ENCODE data around the gene PDE4B. TPM values are rescaled to one million over a fixed set of nuclear protein-coding genes. Genes with fewer than 3 reads are reported as not detected.

The PDE4B gene
- total RNA-seq, 2 experiments from 2014 or later = 2.4 to 3.1 TPM

GRCh38 chr1:65990161-65990560 lies 197.5 kb downstream of the PDE4B start:
- no peaks in the 10 kb centered on the region for H3K9me3 ChIP-seq (ENCODE audit: low read length)
- intact Hi-C loops (cut with micrococcal nuclease; ENCODE audit: unreplicated experiment) = no loop called here
- BruUV-seq (replicated peaks) = no TSS peak
- ChIA-PET CTCF (ENCODE audit: unreplicated experiment) (no interaction called here), POLR2A (interaction anchor here (0.9 kb wide), 1 partner anchor 15 kb away, joined by 3 read pairs; no protein-coding TSS in a partner anchor)
- no peak overlapping the region for H3K27ac ChIP-seq (ENCODE audit: low read depth, low read length, poor library complexity, severe bottlenecking)
- H3K79me2 ChIP-seq (ENCODE audit: insufficient read depth, low read depth, low read length) = no peaks in the 10 kb centered on the region
- H2AFZ ChIP-seq (ENCODE audit: low read length) = no peak overlapping the region
- H3K36me3 ChIP-seq (ENCODE audit: insufficient read depth, low read length) = no peaks in the 10 kb centered on the region
- no peaks in the 10 kb centered on the region for H4K20me1 ChIP-seq (ENCODE audit: insufficient read depth, low read length)
- H3K9me2 ChIP-seq (ENCODE audit: insufficient read depth, low read length) = no peaks in the 10 kb centered on the region
- no peak overlapping the region for H3K4me3 ChIP-seq (ENCODE audit: low read depth, low read length, poor library complexity, severe bottlenecking)
- no peak for DNase-seq (ENCODE audit: low spot score)
- H3K4me1 ChIP-seq (ENCODE audit: insufficient read depth, low read length, poor library complexity, severe bottlenecking) = no peaks in the 10 kb centered on the region
- no peak for TF ChIP-seq EZH2phosphoT487 (IDR thresholded peaks at IDR 0.05; ENCODE audit: borderline replicate concordance, low read depth, low read length)
- TF ChIP-seq, protein P1, sequence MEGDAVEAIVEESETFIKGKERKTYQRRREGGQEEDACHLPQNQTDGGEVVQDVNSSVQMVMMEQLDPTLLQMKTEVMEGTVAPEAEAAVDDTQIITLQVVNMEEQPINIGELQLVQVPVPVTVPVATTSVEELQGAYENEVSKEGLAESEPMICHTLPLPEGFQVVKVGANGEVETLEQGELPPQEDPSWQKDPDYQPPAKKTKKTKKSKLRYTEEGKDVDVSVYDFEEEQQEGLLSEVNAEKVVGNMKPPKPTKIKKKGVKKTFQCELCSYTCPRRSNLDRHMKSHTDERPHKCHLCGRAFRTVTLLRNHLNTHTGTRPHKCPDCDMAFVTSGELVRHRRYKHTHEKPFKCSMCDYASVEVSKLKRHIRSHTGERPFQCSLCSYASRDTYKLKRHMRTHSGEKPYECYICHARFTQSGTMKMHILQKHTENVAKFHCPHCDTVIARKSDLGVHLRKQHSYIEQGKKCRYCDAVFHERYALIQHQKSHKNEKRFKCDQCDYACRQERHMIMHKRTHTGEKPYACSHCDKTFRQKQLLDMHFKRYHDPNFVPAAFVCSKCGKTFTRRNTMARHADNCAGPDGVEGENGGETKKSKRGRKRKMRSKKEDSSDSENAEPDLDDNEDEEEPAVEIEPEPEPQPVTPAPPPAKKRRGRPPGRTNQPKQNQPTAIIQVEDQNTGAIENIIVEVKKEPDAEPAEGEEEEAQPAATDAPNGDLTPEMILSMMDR (conservative IDR thresholded peaks at IDR 0.05; ENCODE audit: low read length) = no peak
- H3K4me2 ChIP-seq (ENCODE audit: low read length) = no peak overlapping the region

- TF ChIP-seq, protein P1 (conservative IDR thresholded peaks at IDR 0.05; ENCODE audit: low read length) = no peak
- no peak for TF ChIP-seq EZH2phosphoT487 (IDR thresholded peaks at IDR 0.05; ENCODE audit: borderline replicate concordance, low read depth, low read length)
- Histone ChIP-seq H4K20me1 (ENCODE audit: insufficient read depth, low read length) (no peaks in the 10 kb centered on the region), H3K4me2 (ENCODE audit: low read length) (no peak overlapping the region), H3K9me3 (ENCODE audit: low read length) (no peaks in the 10 kb centered on the region), H3K4me1 (ENCODE audit: insufficient read depth, low read length, poor library complexity, severe bottlenecking) (no peaks in the 10 kb centered on the region), H3K9me2 (ENCODE audit: insufficient read depth, low read length) (no peaks in the 10 kb centered on the region), H3K36me3 (ENCODE audit: insufficient read depth, low read length) (no peaks in the 10 kb centered on the region), H3K27ac (ENCODE audit: low read depth, low read length, poor library complexity, severe bottlenecking) (no peak overlapping the region), H3K4me3 (ENCODE audit: low read depth, low read length, poor library complexity, severe bottlenecking) (no peak overlapping the region), H3K79me2 (ENCODE audit: insufficient read depth, low read depth, low read length) (no peaks in the 10 kb centered on the region), H2AFZ (ENCODE audit: low read length) (no peak overlapping the region)
- intact Hi-C loops (cut with micrococcal nuclease; ENCODE audit: unreplicated experiment) = no loop called here
- DNase-seq (ENCODE audit: low spot score) = no peak
- no TSS peak for BruUV-seq (replicated peaks)
- ChIA-PET POLR2A (no interaction called here), CTCF (ENCODE audit: unreplicated experiment) (no interaction called here)
Measured at GRCh38 chr1:65991694-65992093, 199.0 kb downstream of the PDE4B start.

DNA sequence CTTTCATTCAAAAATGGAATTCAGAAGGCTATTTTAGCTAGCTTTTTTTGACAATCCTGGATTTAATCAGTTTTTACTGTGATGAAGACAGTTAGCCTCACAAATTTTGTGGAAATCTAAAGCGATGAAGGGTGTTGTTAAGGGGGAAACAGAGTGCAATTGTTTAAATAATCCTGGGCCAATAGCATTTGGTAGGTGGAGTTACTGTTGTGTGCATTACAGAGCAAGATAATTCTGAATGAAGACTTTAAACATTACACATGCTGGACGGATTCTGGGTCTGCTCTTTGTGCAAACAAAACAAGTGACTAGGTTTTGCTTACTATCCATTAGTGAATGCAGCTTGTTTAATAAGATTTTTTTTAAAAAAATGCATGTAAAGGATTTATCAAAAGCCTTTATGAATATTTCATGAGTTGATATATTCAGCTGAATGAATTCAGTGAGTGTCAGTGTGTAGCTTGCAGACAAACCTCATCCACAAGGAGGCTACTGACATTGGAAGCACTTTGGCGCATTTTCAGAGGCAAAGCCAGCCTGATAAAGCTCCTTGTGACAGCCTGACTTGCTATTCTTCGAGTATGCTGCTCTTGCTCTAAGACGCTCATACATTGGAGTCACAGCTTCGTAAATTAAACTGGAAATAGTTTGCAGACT lies 199.6 kb downstream of the PDE4B start:
- no TSS peak for BruUV-seq (replicated peaks)
- H3K79me2 ChIP-seq (ENCODE audit: insufficient read depth, low read depth, low read length) = no peaks in the 10 kb centered on the region
- no peaks in the 10 kb centered on the region for H3K9me3 ChIP-seq (ENCODE audit: low read length)
- intact Hi-C loops (cut with micrococcal nuclease; ENCODE audit: unreplicated experiment) = no loop called here
- H3K4me2 ChIP-seq (ENCODE audit: low read length) = no peak overlapping the region
- H2AFZ ChIP-seq (ENCODE audit: low read length) = no peak overlapping the region
- H4K20me1 ChIP-seq (ENCODE audit: insufficient read depth, low read length) = no peaks in the 10 kb centered on the region
- no peak overlapping the region for H3K27ac ChIP-seq (ENCODE audit: low read depth, low read length, poor library complexity, severe bottlenecking)
- no peak overlapping the region for H3K4me3 ChIP-seq (ENCODE audit: low read depth, low read length, poor library complexity, severe bottlenecking)
- TF ChIP-seq EZH2phosphoT487 (IDR thresholded peaks at IDR 0.05; ENCODE audit: borderline replicate concordance, low read depth, low read length) = no peak
- TF ChIP-seq, protein P1 (conservative IDR thresholded peaks at IDR 0.05; ENCODE audit: low read length) = no peak
- no peaks in the 10 kb centered on the region for H3K36me3 ChIP-seq (ENCODE audit: insufficient read depth, low read length)
- ChIA-PET POLR2A (interaction anchor here (1.0 to 1.3 kb wide), 3 partner anchors 16 to 232 kb away, joined by 3 to 4 read pairs (median 3); no protein-coding TSS in a partner anchor), CTCF (ENCODE audit: unreplicated experiment) (no interaction called here)
- no peak for DNase-seq (ENCODE audit: low spot score)
- no peaks in the 10 kb centered on the region for H3K9me2 ChIP-seq (ENCODE audit: insufficient read depth, low read length)
- no peaks in the 10 kb centered on the region for H3K4me1 ChIP-seq (ENCODE audit: insufficient read depth, low read length, poor library complexity, severe bottlenecking)
